Right lobe of liver (tissue), 4 donors: ENCODE measurements around the gene TCF7L2.

Experiments
- POLR2A ChIP-seq: fragments of 450-650 bp; IDR thresholded peaks from one replicate; pipeline ENCODE4 v1.6.1; 2017; ENCODE audit warnings: antibody characterized with exemption, mild to moderate bottlenecking
- TF ChIP-seq, protein P1 (sequence below), 4 donors: fragments of 200-600 bp in 3 of 4; fragments of 450-650 bp in 1 of 4; IDR thresholded peaks; one replicate each; pipeline versions ENCODE4 v1.5.1 to v1.8.0; 2016 to 2022; ENCODE audit warnings: antibody characterized with exemption in 4 of 4, mild to moderate bottlenecking in 2 of 4
- donor health status: DM: no; HTN: no; CAD: no.
- donor health status: DM: no; HTN: no; CAD: no.
- donor health status: DM: no; HTN: yes; CAD: no.

DNA sequence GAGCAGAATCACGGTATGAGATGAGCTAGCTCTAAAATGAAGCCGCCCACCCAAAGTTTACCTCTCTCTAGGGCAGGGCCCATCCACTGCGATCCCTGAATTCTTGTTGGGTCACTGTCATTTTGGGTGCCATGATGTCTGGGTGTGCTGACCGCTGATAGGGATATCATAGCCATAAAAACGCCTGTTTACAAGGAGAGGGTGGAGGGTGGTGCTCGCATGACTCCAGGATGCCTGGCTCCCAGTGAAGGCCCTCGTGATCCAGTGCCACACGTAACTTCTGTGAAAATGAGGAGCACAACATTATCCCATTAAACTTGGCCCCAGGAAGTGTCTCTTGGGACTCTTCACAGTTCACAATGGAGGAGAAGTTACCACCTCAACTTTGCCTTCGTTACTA, 139.5 kb downstream of the TCF7L2 start:
- TF ChIP-seq, protein P1, sequence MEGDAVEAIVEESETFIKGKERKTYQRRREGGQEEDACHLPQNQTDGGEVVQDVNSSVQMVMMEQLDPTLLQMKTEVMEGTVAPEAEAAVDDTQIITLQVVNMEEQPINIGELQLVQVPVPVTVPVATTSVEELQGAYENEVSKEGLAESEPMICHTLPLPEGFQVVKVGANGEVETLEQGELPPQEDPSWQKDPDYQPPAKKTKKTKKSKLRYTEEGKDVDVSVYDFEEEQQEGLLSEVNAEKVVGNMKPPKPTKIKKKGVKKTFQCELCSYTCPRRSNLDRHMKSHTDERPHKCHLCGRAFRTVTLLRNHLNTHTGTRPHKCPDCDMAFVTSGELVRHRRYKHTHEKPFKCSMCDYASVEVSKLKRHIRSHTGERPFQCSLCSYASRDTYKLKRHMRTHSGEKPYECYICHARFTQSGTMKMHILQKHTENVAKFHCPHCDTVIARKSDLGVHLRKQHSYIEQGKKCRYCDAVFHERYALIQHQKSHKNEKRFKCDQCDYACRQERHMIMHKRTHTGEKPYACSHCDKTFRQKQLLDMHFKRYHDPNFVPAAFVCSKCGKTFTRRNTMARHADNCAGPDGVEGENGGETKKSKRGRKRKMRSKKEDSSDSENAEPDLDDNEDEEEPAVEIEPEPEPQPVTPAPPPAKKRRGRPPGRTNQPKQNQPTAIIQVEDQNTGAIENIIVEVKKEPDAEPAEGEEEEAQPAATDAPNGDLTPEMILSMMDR (IDR thresholded peaks at IDR 0.05) = no peak
- TF ChIP-seq POLR2A = no peak
